Measurements from ENCODE around the gene KRTAP3-3.

The KRTAP3-3 gene

DNA sequence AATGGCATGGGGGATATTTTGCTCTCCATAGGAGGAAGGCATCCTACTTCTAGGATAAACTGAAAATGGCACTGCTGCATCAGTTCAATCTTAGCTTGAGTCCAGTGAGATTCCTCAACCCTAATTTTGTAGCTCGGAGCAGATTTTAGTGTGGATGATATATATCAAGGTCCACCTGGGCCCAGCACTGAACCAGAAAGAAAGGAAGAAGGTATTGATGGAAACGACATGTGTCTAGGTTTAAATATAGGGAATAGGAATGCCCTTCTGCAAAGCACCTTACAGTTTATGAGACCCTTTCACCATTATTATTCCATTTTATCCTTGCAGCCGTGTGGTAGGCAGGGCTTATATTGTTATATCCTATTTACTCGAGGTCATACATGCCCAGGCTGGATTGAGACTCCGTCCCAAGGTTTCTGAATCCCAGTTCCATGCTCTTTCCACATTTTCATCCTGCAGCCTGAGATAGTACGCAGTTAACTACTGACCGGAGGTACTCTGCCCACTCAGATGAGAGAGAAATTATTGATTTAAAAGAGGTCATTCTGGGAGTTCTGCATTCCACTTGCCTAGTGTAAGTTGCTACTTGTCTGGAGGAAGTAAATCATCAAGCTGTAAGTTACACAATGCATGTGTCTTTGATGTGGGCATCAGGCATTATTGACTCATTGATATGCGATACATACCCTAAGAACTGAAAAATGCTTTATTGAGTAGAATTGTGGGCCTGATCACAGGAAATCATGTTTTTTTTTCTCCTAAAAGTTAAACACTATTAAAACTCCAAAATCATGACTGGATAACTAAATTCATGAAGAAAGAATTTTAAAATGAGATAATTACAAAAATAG is 37.3 kb downstream of the KRTAP3-3 start:
- no peak for DNase-seq

DNA sequence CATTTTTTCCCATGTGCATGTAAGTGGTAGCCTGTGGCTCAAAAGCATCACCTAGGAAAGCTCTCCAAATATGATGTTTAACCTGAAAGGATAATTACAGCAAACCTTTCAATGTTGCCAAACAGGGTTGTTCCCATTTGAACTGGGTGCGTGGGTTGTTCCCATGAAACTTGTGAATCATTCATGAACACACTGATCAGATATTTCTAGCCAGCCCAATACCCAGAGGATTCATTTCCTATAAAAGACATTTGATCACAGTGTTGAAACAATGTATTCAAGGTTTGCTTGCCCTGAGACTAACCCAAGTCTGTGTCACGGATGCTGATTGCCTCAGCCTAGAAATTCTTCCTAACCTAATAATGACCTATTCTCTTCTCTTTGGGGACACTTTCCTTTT is 40.1 kb downstream of the KRTAP3-3 start:
- DNase-seq: no peak

DNA sequence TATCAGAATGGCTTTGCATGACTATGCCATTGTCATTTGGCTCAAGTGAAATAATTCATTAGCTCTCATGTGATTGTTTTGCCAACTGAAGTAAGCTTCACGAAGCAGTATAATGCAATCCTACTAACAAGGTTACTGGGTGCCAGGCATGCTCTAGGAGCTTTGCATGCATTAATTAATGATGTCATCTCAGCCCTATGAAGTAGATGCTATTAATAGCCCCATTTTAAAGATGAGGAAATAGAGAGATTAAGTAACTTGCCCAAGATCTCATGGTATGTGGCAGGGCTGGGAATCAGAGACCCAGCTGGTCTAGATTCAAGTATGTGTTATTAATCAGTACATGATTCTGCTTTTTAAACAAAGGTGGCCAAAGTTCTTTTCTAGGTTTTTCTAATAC is 41.3 kb downstream of the KRTAP3-3 start:
- no peak for DNase-seq

DNA sequence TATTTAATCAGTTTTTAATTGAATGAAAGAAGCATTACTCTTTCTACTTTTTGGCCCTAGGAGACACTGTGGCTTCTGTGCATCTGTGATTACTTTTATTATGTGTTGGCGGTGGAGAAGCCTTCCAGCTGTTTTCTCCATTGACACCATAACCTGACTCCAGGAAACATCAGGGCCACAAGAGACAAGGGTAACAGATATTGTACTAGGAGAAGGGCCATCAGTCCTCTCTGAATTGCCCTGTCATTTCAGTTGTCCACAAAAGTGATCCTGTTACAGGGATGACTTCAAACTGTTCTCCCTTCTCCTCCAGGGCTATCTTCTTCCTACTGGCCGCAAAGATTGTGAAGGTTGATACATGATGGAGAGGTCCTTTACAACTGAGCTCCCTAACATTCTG is 41.8 kb downstream of the KRTAP3-3 start:
- no peak for DNase-seq

DNA sequence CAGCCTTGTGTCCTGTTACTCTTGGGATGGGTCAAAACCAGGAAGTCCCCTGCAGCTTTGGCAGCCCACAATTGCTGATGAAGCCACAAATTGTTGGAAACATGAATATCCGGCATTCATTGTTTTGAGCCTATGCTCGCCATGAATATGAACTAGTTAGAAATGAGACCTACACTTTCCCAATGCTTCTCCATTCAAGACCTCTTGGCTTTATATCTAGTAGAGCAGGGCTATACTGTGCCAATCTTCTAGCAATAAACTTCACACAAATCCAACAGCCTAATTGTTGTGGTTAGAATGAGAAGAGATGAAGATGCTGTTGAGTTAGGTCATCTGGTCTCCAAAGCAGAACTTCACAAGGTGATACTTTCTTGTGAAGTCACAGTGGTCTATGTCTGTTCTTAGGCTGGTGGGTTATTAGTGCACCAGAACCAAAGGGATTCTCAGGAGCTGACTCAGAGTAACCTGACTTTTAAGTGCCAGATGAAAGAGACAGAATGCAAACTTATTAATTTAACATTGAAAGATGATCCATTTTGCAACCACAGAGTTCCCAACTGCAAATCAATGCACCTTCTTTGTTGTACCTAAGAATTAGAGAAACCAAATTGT is 42.8 kb downstream of the KRTAP3-3 start:
- DNase-seq: no peak

DNA sequence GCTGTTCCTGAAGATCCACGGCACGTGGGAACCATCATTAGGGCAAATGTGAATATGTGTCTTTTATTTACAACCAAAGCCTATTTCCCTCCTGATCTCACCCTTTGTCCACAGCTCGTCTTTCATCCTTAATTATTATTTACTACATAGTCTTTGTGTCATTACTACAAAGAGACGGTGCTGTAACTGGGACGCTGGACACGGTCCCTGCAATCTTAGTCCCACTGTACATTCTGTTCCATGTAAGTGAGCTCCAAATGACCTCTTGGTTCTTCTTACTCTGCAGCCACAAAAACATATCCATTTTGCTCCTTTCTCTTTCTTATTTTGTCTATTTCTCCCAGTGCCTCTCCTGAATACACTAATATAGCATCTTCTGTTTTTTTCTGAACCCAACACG is 43.8 kb downstream of the KRTAP3-3 start:
- DNase-seq: no peak

DNA sequence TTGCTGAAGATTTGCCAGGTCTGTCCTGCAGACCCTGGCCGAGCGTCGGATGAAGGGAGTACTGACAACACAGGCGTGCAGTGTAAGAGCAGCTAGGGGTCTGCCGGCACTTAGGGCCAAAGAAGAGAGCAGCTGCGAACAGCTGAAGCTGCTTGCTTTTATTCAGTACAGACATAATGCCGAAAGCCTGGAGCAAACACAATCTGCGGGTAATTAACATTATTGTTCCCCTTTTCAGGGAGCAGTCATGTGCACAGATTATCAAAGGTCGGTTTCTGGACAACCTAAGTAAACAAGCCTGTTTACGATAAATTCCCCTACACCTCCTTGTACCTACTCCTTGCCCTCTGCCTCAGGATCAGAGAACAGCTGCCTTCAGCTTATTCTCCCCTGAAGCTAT is 44.5 kb downstream of the KRTAP3-3 start:
- no peak for DNase-seq

DNA sequence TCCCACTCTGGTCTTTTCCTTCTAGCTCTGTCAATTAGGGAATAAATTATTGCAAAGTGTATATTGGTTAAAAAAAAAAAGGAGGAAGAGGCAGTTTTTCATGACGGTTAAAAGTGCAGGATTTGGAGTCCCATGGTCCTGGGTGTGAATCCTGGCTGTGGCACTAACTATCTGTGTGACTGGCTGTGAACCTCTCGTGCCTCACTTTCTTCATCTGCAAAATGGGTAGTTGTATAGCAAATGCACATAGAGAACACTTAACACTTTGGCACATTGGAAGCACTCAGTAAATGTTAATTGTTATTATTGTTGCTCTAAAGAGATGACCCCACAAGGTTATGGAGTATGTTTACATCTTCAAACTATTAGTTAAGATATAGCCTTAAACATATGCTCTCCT is 46.0 kb downstream of the KRTAP3-3 start:
- DNase-seq: no peak

DNA sequence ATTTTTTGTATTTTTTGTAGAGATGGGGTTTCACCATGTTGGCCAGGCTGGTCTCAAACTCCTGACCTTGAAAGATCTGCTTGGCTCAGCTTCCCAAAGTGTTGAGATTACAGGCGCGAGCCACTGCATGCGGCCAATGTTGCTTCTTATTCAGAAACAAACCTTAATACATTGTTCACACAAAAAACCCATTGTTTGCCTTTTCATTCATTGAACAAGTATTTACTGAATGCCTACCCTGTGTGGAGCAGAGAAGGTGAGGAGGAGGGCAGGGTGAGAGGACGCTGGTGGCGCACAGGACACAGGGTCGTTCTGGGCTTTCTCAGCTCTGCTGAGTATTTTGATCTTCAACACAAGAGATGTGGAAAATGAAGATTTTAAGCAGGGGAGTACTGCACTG is 48.5 kb downstream of the KRTAP3-3 start:
- no peak for DNase-seq

DNA sequence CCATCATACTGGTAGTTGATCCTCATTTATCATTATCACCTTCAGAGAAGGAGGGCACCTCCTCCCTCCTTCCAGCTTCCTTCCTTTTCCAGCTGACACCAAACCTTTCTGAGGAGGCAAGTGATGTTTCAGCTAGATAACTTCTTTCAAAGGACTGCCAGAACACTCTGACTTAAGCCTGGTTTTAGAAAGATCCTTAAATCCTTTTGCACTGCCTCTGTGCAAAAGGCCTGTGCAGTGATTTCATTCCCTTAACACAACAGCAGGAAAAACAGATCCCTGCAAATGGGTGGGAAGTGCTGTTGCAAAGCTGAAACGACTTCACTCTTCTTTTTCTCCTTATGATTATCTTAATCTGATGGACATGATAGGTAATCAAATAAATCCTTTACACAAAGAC is 49.4 kb downstream of the KRTAP3-3 start:
- DNase-seq: no peak

Data from NCI-H2029 (cell line).